HEK293 (cell line): ENCODE measurements around the gene GPT2.

Experiments
- CTCF ChIA-PET: fragments of 350-600 bp; formaldehyde crosslinking; extraction: SDS; loops from one replicate; lab custom pipeline; 2021; ENCODE audit warnings: antibody characterized with exemption; lab: Yijun Ruan, JAX
- POLR2A ChIA-PET: fragments of 300-600 bp; formaldehyde crosslinking; extraction: SDS; loops from one replicate; lab custom pipeline; 2020; ENCODE audit warnings: antibody characterized with exemption, inconsistent platforms; lab: Yijun Ruan, JAX
- H3K27ac ChIP-seq: fragments of 200-500 bp; sonication (Bioruptor generic); 2 replicates; pipeline ENCODE4 v1.5.1; 2014; ENCODE audit warnings: low read depth, low read length, control low read depth, inconsistent platforms; ENCODE audit errors: extremely low read depth
- H3K36me3 ChIP-seq, 2 experiments: fragments of 200-500 bp in 1 of 2; sonication (Bioruptor generic) in 1 of 2; 1 replicate in 1 of 2; 2 replicates in 1 of 2; pipeline ENCODE4 v1.5.1; 2014 to 2017; ENCODE audit warnings: inconsistent platforms in 2 of 2, low read length in 2 of 2; ENCODE audit not compliant: control insufficient read depth in 2 of 2, insufficient read depth in 1 of 2
- H3K4me1 ChIP-seq: fragments of 200-500 bp; sonication (Bioruptor generic); 2 replicates; pipeline ENCODE4 v1.5.1; 2014; ENCODE audit warnings: mild to moderate bottlenecking, low read length, inconsistent platforms; ENCODE audit not compliant: control insufficient read depth, insufficient read depth
- H3K4me3 ChIP-seq: 2 replicates; pipeline ENCODE4 v1.5.1; 2011; ENCODE audit warnings: low read depth, mild to moderate bottlenecking, control low read depth, low read length, moderate library complexity
- H3K9me3 ChIP-seq: fragments of 200-500 bp; sonication (Bioruptor generic); 2 replicates; pipeline ENCODE4 v1.5.1; 2014; ENCODE audit warnings: low read depth, low read length, inconsistent platforms; ENCODE audit not compliant: control insufficient read depth, insufficient read depth
- CTCF ChIP-seq: fragments of 450-650 bp; formaldehyde crosslinking; IDR thresholded peaks from 2 replicates; pipeline ENCODE4 v1.5.1; 2016; ENCODE audit warnings: missing biosample characterization, missing genetic modification characterization
- EGR2 ChIP-seq: fragments of 450-650 bp; formaldehyde crosslinking; IDR thresholded peaks from 2 replicates; pipeline ENCODE4 v1.5.1; 2016; ENCODE audit warnings: low read depth, missing biosample characterization, missing genetic modification characterization
- ELK4 ChIP-seq: IDR thresholded peaks from 2 replicates; pipeline ENCODE4 v1.6.1; 2011; ENCODE audit warnings: mild to moderate bottlenecking, low read depth, low read length, borderline replicate concordance
- GFI1B ChIP-seq: fragments of 450-650 bp; formaldehyde crosslinking; IDR thresholded peaks from 2 replicates; pipeline ENCODE4 v1.5.1; 2016; ENCODE audit warnings: missing biosample characterization, missing genetic modification characterization
- PRDM6 ChIP-seq: fragments of 450-650 bp; formaldehyde crosslinking; IDR thresholded peaks from 2 replicates; pipeline ENCODE4 v1.5.1; 2017; ENCODE audit warnings: missing biosample characterization, missing genetic modification characterization
- SCRT2 ChIP-seq: fragments of 450-650 bp; formaldehyde crosslinking; IDR thresholded peaks from 2 replicates; pipeline ENCODE4 v1.5.1; 2016; ENCODE audit warnings: missing biosample characterization, missing genetic modification characterization
- SP7 ChIP-seq: fragments of 450-650 bp; formaldehyde crosslinking; IDR thresholded peaks from 2 replicates; pipeline ENCODE4 v1.5.1; 2016; ENCODE audit warnings: missing biosample characterization, missing genetic modification characterization
- TCF7L2 ChIP-seq: IDR thresholded peaks from 2 replicates; pipeline ENCODE4 v1.6.1; 2011; ENCODE audit warnings: low read depth, mild to moderate bottlenecking, inconsistent platforms, low read length, moderate library complexity, borderline replicate concordance
- YY2 ChIP-seq: fragments of 450-650 bp; formaldehyde crosslinking; IDR thresholded peaks from 2 replicates; pipeline ENCODE4 v1.5.1; 2016; ENCODE audit warnings: missing biosample characterization, missing genetic modification characterization
- ZEB2 ChIP-seq: fragments of 450-650 bp; formaldehyde crosslinking; IDR thresholded peaks from 2 replicates; pipeline ENCODE4 v1.5.1; 2016; ENCODE audit warnings: missing biosample characterization, missing genetic modification characterization
- ZFP41 ChIP-seq: fragments of 450-650 bp; formaldehyde crosslinking; IDR thresholded peaks from 2 replicates; pipeline ENCODE4 v1.5.1; 2016; ENCODE audit warnings: missing biosample characterization, missing genetic modification characterization, borderline replicate concordance
- ZNF140 ChIP-seq: fragments of 450-650 bp; formaldehyde crosslinking; IDR thresholded peaks from 2 replicates; pipeline ENCODE4 v1.5.1; 2016; ENCODE audit warnings: missing biosample characterization, missing genetic modification characterization
- ZNF157 ChIP-seq: fragments of 450-650 bp; formaldehyde crosslinking; IDR thresholded peaks from 2 replicates; pipeline ENCODE4 v1.5.1; 2016; ENCODE audit warnings: missing biosample characterization, missing genetic modification characterization
- ZNF239 ChIP-seq: fragments of 450-650 bp; formaldehyde crosslinking; IDR thresholded peaks from 2 replicates; pipeline ENCODE4 v1.5.1; 2016; ENCODE audit warnings: missing biosample characterization, missing genetic modification characterization
- ZNF280D ChIP-seq: fragments of 450-650 bp; formaldehyde crosslinking; IDR thresholded peaks from 2 replicates; pipeline ENCODE4 v1.5.1; 2016; ENCODE audit warnings: missing biosample characterization, missing genetic modification characterization
- ZNF404 ChIP-seq: fragments of 450-650 bp; formaldehyde crosslinking; IDR thresholded peaks from 2 replicates; pipeline ENCODE4 v1.5.1; 2017; ENCODE audit warnings: missing biosample characterization, missing genetic modification characterization
- ZNF48 ChIP-seq: fragments of 450-650 bp; formaldehyde crosslinking; IDR thresholded peaks from 2 replicates; pipeline ENCODE4 v1.5.1; 2016; ENCODE audit warnings: missing biosample characterization, missing genetic modification characterization
- ZNF600 ChIP-seq: fragments of 450-650 bp; formaldehyde crosslinking; IDR thresholded peaks from 2 replicates; pipeline ENCODE4 v1.5.1; 2016; ENCODE audit warnings: missing biosample characterization, missing genetic modification characterization
- ZNF621 ChIP-seq: fragments of 450-650 bp; formaldehyde crosslinking; IDR thresholded peaks from 2 replicates; pipeline ENCODE4 v1.5.1; 2017; ENCODE audit warnings: missing biosample characterization, missing genetic modification characterization
- ZNF629 ChIP-seq: fragments of 450-650 bp; formaldehyde crosslinking; IDR thresholded peaks from 2 replicates; pipeline ENCODE4 v1.5.1; 2017; ENCODE audit warnings: missing biosample characterization, missing genetic modification characterization
- ZNF747 ChIP-seq: fragments of 450-650 bp; formaldehyde crosslinking; IDR thresholded peaks from 2 replicates; pipeline ENCODE4 v1.5.1; 2016; ENCODE audit warnings: missing biosample characterization, missing genetic modification characterization
- ZNF776 ChIP-seq: fragments of 450-650 bp; formaldehyde crosslinking; IDR thresholded peaks from 2 replicates; pipeline ENCODE4 v1.5.0; 2017; ENCODE audit warnings: missing biosample characterization, missing genetic modification characterization, borderline replicate concordance
- ZNF777 ChIP-seq: fragments of 450-650 bp; formaldehyde crosslinking; IDR thresholded peaks from 2 replicates; pipeline ENCODE4 v1.5.1; 2017; ENCODE audit warnings: missing biosample characterization, missing genetic modification characterization, borderline replicate concordance
- ZNF791 ChIP-seq: fragments of 450-650 bp; formaldehyde crosslinking; IDR thresholded peaks from 2 replicates; pipeline ENCODE4 v1.5.1; 2016; ENCODE audit warnings: missing biosample characterization, missing genetic modification characterization
- ZSCAN18 ChIP-seq: fragments of 450-650 bp; formaldehyde crosslinking; IDR thresholded peaks from 2 replicates; pipeline ENCODE4 v1.5.1; 2016; ENCODE audit warnings: missing biosample characterization, missing genetic modification characterization

GPT2 gene

GRCh38 chr16:46920402-46921068 is 36.4 kb downstream of the GPT2 start:
- TF ChIP-seq EGR2 (tag by site-specific recombination) (no peak), ZNF157 (no peak), PRDM6 (no peak), ZNF776 (tag by site-specific recombination) (no peak), GFI1B (tag by site-specific recombination) (no peak), ZNF747 (tag by site-specific recombination) (no peak), ZSCAN18 (no peak), SP7 (tag by site-specific recombination) (no peak), ZNF777 (tag by site-specific recombination) (no peak), ZNF791 (no peak), YY2 (tag by site-specific recombination) (no peak), SCRT2 (tag by site-specific recombination) (no peak), ZNF404 (tag by site-specific recombination) (no peak), ELK4 (no peak), ZNF600 (tag by site-specific recombination) (no peak), ZFP41 (no peak), ZNF629 (no peak), ZEB2 (tag by site-specific recombination) (no peak), ZNF48 (tag by site-specific recombination) (no peak)
- Histone ChIP-seq H3K36me3 (peaks cover 10 to 69% of the 10 kb centered on the region in 2 experiments; a peak in 2 of 3 replicates), H3K4me3 (no peak overlapping the region), H3K9me3 (no peaks in the 10 kb centered on the region), H3K27ac (no peak overlapping the region), H3K4me1 (no peaks in the 10 kb centered on the region)
- ChIA-PET POLR2A (no interaction called here), CTCF (interaction anchor here (1.9 kb wide), 1 partner anchor 9 kb away, joined by 9 read pairs; no protein-coding TSS in a partner anchor)

- Histone ChIP-seq H3K4me3 (no peak overlapping the region), H3K4me1 (no peaks in the 10 kb centered on the region), H3K9me3 (no peaks in the 10 kb centered on the region), H3K27ac (no peak overlapping the region), H3K36me3 (peaks cover 10 to 75% of the 10 kb centered on the region in 2 experiments; a peak in 2 of 3 replicates)
- ChIA-PET CTCF (no interaction called here), POLR2A (no interaction called here)
- TF ChIP-seq CTCF (tag by site-specific recombination) = no peak
- TF ChIP-seq PRDM6 = no peak
- TF ChIP-seq ZNF280D (tag by site-specific recombination) = no peak
- no peak for TF ChIP-seq ZNF621 (tag by site-specific recombination)
- no peak for TF ChIP-seq TCF7L2
- no peak for TF ChIP-seq ZNF239 (tag by site-specific recombination)
- TF ChIP-seq ZNF140 (tag by site-specific recombination) = no peak
Observed at GRCh38 chr16:46922239-46922638, 38.1 kb downstream of the GPT2 start.
